HG03175 (cell line): ENCODE measurements around the gene BTBD16.

Experiments used
- ATAC-seq: cut with Tn5 transposase; IDR thresholded peaks from one replicate; pipeline ENCODE4 v1.9.1; 2021; ENCODE audit warnings: mild to moderate bottlenecking, moderate library complexity; ENCODE audit not compliant: unreplicated experiment

Gene BTBD16

DNA sequence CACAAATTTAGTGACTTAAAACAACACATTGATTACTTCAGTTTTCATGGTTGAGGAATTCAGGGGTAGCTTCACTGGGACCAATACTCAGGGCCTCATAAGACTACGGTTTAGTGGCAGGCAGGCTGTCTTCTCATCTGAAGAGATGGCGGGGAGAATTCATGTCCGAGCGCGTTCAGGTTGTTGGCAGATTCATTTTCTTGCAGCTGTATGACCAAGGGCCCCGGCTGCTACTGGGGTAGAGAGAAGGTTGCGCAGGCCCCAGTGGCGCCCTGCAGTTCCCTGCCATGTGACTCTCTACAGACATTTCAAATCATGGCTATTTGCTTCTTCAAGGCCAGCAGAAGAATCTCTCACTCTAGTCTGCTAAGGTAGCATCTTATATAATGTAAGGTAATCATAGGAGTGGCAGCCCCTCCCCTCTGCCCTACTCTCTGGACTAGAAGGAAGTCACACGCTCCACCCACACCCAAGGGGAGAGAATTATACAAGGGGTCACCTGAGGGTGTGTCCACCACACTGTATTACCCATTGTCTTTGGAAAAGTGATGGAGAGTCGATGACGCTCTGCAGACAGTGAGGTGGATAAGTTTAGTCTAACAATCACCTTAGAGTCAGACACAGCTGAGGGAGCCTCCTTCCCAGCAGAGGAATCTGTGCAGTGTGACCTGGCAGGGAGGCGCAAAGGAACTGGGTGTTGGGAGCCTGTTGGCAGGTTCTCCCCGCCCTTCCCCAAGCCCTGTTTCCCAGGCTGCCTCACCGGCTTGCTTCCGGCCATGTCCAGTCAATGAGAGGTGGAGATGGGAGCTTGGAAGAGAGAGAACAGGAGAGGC is 67.7 kb downstream of the BTBD16 start:
- ATAC-seq: no peak

DNA sequence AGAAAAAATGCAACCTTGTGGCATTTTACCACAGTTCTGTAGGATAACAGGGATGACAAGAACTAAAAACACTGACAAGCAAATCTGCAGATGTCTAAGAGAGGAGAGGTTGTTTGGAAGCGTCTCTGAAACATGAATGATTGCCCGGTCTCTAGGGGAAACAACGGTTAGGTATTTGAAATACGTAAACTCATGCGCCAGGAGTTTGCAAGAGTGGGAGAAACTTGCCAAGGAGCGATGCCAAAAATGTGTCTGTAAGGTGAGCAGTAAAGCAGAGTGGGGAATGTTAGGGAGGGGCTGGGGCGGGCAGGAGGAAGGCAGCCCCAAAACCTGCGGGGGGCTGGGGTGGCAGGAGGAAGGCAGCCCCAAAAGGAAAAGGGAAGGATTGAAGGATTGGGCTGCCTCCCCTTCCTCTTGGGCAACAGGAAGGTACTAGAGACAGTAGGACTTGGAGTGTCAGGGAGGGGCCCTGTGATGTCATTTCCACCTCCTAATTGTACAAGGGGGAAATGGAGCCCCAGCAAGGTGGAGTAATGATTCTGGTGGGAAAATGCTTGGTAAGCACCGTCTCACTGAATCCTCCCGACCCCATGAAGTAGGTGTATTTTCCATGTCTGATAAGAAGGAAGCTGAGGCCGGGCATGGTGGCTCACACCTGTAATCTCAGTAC is 70.2 kb downstream of the BTBD16 start:
- ATAC-seq: no peak

DNA sequence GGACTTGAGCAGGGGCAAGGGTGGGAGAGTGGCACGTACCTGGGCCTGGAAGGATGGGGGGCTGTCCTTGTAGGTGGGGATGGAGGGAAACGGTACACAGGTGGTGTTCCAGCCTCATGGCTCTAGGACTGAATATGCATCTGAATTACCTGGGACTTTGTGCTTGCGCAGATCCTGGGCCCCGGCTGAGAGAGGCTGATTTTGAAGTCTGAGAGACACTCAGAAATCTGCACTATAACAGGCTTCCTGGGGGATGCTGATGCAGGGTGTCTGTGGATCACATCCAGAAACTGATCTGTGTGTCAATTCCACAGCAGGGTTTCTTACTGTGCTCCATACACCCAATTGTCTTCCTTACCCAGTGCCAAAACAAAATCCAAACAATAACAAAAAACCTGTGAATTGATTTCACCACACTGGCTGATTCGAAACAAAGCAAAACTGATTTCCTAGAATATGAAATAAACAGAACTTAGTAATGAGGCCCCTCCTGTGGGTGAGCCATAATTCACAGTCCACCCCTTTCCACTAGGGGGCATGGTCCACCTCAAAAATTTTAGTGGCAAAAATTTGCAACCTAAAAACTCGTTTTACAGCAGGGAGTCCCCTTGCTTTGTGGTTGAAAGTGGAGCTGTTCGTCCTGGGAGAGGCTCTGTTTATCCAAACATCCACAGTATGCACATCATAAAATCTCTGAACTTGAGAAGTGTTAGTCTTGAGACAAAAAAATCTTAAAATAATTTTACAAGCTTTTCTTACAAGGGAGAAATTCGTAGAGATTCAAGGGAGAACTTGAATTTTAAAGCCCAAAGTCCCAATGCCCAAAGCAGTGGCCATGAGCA is 71.4 kb downstream of the BTBD16 start:
- ATAC-seq: no peak

DNA sequence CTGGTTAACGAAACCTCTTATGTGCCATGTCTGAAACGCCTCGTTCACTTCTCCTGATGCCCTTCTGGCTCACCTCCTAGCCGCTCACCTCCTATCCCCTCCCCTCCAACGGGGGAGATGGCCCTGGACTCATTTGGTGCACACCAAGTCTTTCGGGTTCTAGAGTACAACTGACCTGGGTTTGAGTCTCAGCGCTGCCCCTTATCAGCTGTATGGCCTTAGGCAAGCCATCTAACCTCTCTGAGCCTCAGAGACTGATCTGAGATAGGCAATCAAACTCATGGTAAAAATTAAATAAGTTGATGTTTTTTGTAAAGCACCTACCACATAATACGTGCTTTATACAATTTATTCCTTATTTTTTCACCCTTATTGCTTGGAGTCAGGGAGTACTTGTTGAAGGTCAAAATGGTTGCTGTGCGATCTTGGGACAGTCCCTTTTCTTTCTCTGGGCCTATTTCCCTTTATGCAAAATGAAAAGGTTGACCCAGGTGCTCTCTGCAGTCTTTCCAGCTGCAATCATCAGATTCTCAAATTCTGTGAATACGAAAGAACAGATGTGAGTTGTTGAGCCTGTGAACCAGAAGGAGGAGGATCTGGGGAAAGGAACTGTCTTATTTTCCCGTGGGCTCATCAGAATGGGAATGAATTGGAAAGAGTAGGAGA is 72.2 kb downstream of the BTBD16 start:
- no peak for ATAC-seq

DNA sequence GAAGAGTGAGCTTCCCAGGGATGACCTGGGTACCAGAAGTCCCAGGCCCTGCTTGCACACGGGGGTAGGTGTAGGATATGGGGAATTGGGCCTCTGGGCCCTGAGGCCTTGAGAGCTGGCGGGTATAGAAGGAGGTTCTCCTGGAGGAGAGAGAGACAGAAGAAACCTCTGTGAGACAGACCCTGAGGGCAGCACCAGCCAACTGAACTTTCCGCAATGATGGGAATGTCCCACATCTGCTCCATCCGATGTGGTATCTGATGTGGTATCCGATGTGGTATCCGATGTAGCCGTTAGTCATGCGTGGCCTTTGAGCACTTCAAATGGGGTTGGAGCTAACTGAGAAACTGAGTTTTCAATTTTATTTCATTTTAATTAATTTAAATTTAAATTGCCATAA is 72.8 kb downstream of the BTBD16 start:
- no peak for ATAC-seq

DNA sequence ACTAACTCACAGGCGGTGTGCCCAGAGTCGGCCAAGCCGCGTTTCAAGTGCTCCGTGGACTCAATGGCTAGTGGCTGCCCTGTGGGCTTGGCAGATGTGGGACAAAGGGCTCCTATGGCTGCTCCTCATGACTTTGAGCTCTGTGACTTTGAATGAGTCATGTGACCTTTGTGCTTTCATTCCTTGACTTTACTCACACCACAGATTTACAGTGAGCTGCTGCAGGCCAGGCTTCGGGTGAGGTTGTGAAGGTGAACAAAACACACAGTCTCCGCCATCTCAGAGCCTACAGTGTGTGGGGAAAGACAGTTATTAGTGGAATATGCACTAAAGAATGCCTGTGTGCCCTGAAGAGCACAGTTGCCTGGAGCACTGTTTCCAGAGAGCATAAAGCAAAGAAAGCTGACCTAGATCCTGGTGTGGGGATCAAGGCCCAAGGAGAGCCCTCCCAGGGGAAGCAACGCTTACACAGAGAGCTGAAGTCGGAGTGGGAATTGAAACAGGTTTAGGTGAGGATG is 73.7 kb downstream of the BTBD16 start:
- no peak for ATAC-seq

DNA sequence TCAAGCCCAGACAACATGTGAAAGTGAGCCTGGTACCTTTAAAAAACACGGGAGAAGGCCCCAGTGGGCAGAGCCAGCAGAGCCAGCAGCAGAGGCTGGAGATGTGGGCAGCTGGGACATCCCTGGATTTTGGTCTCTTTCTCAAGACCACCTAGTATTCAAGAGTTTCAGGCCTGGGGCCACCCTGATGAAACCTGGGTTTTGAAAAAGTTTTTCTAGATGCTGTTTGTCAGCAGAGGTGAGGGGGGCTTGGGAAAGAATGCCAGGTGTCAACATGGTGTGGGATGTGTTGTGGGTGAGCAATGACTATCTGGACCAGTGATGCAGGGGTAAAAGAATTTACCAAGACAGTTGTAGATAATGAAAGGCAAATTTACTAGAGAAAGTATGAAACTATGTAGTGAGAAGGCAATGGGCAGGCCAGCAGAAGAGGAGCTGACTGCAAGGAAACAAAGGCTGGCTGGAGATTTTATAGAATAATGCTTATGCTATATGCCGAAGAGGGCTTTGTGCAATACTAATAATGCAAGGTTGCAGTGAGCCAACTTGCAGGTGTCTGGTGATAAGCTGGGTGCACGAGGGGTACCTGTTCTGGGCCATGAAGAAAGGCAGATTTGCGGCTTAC is 75.3 kb downstream of the BTBD16 start:
- no peak for ATAC-seq

DNA sequence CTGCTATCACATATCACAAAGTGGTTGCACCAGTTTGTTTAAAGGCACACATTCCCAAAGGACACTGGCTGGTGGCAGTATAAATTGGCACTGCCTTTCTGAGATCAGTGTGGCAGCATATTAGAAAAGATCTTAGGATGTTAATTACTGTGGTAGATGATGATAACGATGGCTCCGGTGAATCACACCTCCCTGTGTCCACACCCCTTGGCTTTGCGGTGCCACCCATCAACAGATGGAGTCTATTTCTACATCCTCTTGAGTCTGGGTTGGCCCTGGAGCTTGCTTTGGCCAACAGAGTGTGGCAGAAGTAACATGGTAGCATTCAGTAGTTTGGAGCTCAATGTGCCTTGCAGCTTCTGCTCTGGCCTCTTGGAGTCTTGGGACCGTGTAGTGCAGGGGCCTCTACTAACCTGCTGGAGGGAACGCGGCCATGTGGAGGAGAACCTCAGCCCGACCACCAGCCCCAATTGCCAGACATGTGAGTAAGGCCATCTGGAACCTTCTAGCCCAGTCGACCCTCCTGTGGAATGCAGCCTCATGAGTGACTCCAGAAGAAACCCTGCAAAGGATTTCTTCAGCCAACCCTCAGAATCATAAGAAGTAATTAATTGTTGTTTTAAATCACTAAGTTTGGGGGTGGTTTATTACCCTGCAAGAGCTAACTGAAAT is 76.2 kb downstream of the BTBD16 start:
- no peak for ATAC-seq

DNA sequence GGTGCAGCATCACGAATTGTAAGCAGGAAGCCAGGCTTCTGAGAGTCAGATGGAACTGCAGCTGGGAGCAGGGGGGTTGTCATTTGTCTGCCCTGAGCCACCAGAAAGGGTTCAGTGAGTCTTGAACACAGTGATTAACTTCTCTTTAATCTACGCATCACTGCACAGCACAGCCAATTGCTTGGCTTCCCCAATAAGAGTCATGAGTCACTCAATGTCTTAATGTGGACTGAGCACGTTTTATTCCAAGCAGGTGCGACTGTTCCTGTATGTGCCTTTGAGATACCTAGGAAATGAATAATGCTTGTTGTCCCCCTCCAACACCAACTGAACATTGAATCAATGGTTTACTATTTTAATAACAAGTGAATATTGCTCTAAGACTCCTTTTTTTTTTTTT is 77.4 kb downstream of the BTBD16 start:
- no peak for ATAC-seq

DNA sequence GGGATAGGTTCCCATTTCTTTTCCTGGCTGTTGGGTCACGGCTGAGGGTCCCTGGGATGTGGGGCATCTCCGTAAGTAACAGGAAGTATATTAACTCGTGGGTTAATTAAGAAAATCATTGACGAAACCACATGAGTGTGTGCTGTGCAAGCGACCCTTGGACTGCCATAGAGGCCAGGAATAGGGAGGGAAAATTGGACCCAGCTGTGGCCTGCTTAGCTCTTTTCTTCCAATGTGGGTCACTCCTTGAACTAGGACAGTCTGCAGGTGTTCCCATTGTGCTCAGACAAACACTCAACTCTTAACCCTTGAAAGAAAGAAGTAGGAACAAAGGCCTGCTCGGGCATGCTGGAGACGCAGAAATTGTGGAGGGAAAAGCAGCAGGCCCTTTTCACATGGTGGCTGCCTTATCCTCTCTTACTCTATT is 77.9 kb downstream of the BTBD16 start:
- ATAC-seq: no peak

DNA sequence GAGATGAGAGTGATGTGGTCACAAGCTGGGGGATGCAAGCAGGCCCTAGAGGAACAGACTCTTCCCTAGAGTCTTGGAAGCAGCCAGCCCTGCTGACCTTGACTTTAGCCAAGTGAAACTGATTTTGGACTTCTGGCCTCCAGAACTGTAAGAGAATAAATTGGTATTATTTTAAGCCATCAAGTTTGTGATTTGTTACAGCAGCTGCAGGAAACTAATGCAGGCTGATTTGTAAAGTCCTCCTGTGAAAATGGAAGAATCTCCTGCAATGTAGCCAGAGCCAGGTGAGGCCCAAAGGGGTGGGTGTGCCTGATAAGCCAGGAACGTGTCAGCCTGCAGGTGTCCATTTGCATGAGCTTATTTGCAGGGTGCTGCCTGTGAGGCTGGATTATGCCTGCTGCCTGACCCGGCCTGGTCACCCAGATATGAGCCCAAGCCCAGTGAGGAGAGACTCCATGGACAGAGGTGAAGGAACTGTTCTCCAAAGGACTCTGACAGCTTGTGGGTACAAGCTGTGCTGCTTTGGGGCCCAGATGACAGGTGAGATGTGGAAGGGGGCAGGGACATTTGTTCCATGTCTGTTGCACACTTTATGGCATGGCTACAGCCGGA is 78.8 kb downstream of the BTBD16 start:
- ATAC-seq: no peak

DNA sequence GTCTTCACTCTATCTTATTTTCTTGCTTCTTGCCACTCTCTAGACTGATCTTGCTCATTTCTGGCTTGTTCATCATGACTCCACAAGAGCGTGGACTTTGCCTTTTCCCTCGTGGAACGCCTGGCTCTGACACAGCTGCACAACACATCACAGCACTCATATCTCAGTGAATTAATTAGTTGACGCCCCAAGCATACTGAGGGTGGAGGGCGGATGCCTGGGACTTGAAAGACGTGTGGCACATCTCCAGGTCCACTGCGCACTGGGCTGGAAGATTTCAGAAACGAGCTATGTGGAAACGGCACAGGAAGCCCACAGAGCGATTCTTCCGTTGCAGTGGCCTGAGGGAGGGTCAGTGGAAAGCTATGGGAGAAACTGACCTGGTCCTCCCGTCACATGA is 79.8 kb downstream of the BTBD16 start:
- ATAC-seq: no peak

DNA sequence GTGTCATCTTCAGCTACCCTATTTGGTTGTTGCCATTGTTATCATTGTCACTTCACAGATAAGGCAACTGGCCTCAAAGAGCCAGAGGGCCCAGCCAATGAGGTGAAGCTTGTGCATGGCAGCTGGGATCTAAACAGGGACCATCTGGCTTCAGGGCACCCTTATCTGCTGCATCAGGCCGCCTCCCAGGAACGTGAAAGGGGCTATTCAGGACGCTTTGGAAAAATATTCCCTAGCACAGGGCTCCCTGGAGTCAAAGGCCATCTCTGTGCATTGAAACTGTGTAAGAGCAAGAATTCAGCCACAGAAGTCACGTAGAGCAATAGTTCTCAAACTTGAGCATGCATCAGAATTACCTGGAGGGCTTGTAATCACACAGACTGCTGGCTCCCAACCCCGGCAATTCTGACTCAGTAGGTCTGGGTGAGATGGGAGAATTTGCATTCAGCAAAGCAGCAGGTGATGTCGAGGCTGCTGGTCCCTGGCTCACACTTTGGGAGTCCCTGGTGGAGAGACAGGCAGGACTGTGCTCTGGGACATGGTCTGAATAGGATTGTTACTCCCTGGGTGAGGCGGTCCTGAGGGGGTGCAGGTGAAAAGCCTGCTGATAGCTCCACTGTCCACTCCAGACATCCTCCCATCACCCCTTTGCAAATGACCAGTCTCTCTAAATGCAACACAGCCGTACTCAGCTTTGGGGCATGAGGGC is 81.9 kb downstream of the BTBD16 start:
- ATAC-seq: no peak

DNA sequence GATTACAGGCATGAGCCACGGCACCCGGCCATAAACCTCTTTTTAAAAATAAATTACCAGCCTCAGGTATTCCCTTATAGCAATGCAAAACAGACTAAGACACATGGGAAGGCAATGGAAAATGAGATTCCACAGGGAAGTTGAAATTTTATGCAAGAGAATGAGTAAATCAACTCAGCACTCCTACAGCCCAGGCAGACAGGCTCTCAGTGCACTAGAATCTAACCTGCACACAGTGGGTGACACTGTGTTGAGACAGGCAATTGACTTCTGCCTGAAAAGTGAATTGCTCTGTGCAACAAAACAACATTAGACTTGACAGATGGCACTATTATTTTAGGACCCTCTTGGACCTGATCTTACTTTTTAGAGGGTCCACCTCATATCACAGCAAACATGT is 83.3 kb downstream of the BTBD16 start:
- ATAC-seq: no peak

DNA sequence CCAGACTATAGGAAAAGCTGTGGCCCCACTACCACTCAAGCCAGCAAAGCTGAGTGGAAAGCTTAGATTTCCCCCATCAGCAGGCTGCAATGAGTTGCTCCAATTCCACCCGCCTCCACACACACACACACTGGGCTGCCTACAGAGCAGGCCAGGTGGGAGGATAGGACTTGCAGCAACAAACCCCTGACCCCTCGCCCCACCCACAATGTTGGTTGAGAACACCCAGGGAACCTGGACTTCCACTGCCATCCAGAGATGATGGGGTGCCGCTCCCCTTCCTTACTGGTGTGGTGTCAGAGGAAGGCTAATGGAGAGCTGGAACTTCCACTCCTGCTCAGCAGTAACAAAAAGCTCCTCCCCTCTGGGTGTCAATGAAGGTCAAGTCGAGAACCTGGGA is 86.6 kb downstream of the BTBD16 start:
- no peak for ATAC-seq

DNA sequence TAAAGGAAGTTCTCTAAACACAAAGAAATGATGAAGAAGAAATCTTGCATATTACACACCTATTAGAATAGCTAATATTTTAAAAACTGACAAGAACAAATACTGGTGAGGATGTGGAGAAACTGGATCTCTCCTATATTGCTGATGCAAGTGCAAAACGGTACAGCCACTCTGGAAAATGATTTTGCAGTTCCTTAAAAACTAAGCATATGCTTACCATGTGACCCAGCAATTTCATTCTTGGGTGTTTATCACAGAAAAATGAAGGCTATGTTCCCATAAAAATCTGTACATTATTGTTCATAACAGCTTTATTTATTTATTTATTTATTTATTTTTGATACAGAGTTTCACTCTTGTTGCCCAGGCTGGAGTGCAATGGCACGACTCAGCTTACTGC is 88.5 kb downstream of the BTBD16 start:
- ATAC-seq: no peak

DNA sequence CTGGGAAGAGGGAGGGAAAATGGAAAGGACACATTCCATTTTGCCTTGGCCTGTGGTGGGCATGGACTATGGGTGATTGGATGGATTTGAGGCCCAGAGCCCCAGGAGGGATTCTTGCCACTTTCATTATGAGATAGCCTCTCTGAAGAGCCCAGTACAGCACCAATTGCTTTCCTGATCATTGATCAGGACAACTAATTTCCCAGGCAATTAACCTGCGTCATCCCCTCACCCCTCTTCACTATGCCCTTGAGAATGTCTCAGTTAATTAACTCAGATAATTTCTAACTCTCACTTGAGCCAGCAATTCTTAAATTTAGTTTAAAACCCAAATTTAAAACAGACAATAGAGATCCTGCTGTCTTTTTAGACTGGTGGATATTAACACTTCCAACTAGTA is 90.0 kb downstream of the BTBD16 start:
- no peak for ATAC-seq

DNA sequence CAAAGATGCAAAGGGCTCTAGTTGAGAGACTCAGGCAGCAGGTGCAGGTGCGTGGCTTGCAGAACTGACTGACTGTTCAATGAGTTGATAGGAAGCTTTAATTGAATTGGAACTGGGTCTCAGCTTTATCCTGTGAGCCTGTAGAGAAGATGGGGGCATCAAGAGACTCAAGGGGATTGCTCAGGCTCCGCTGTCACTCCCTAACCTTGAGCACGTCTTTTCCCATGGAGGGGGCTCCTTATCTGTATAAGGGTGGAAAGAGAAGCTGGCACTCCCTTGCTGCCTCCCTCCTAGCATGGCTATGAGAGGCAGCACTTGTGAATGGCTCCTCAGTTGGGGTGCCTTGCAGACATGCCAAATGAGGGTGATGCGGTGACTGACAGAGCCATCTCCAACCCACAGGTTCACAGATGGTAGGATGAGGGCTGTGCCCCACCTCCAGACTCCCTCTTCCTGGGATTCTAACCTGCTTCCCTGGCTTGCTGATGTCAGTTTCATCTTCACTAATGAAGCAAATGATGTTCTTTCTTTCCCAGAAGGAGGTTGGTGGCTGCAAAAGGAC is 91.0 kb downstream of the BTBD16 start:
- no peak for ATAC-seq

DNA sequence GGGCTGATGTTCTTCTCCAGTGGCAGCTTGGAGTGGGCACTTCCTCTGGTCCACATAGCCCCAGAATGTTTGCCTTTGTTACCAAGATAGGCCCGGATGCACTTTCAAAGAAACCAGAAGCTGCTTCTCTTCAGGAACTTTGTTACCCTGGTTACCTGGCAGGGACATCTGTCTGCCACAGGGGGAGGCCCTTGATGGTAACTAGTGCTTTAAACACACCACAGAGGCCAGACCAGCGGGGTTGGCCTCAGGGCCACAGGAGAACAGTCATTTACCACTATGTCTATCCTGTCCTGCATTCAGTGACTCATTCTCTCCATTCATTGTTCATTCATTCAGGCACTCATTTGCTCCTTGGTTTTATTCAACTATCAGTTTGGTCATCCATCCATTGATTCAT is 91.5 kb downstream of the BTBD16 start:
- ATAC-seq: no peak
